Subcutaneous abdominal adipose tissue (tissue), 5 donors: Measurements from ENCODE around the gene RPGR.

ENCODE experiments used
- H3K27ac ChIP-seq: one replicate; pipeline ENCODE4 v1.7.0; 2013; ENCODE audit warnings: low read depth, mild to moderate bottlenecking, inconsistent platforms, low read length, moderate library complexity
- H3K27me3 ChIP-seq, 5 donors: one replicate each; pipeline ENCODE4 v1.7.0; 2013; ENCODE audit warnings: low read length in 5 of 5, inconsistent platforms in 1 of 5; ENCODE audit not compliant: control insufficient read depth in 5 of 5, insufficient read depth in 4 of 5
- H3K36me3 ChIP-seq, 5 donors: one replicate each; pipeline ENCODE4 v1.7.0; 2013; ENCODE audit warnings: low read length in 5 of 5; ENCODE audit not compliant: control insufficient read depth in 5 of 5, insufficient read depth in 5 of 5
- H3K4me1 ChIP-seq, 5 donors: one replicate each; pipeline ENCODE4 v1.7.0; 2013; ENCODE audit warnings: low read length in 5 of 5, mild to moderate bottlenecking in 3 of 5, moderate library complexity in 1 of 5; ENCODE audit not compliant: control insufficient read depth in 5 of 5, insufficient read depth in 5 of 5
- H3K4me3 ChIP-seq, 5 donors: one replicate each; pipeline ENCODE4 v1.7.0; 2013; ENCODE audit warnings: low read length in 5 of 5, low read depth in 1 of 5
- H3K9ac ChIP-seq, 5 donors: one replicate each; pipeline ENCODE4 v1.7.0; 2013; ENCODE audit warnings: low read length in 5 of 5, mild to moderate bottlenecking in 4 of 5, moderate library complexity in 3 of 5
- H3K9me3 ChIP-seq, 5 donors: one replicate each; pipeline ENCODE4 v1.7.0; 2013; ENCODE audit warnings: low read length in 5 of 5; ENCODE audit not compliant: control insufficient read depth in 5 of 5
- donor health status: healthy.
- donor health status: healthy.
- donor health status: healthy.
- donor health status: healthy.
- donor health status: healthy.

RPGR gene

DNA sequence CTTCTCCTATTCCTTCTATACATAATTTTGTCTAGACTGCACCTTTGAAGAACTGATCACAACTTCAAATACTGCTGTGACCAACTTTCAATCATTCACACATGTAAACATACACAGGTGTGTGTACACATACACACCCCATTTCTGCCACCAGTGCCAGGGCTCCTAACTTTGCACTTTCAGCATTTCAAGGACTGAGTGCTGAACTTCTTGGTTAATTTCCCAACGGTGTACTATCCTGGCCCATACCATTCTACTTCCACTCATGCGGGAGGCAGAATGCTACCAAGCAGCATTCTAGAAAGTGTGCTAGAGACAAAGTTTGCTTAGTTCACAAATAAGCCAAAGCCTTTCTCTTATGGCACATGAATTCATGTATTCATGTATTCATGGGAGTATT, 51.2 kb downstream of the RPGR start:
- no peak overlapping the region for H3K27ac ChIP-seq
- H3K9me3 ChIP-seq = no peaks in the 10 kb centered on the region
- peaks cover 0 to 3% (median 0%) of the 10 kb centered on the region in 5 donors for H3K27me3 ChIP-seq
- no peak overlapping the region for H3K4me3 ChIP-seq
- H3K4me1 ChIP-seq = no peaks in the 10 kb centered on the region
- no peak overlapping the region for H3K9ac ChIP-seq
- peaks cover 0 to 3% (median 0%) of the 10 kb centered on the region in 5 donors for H3K36me3 ChIP-seq

- Histone ChIP-seq H3K9me3 (no peaks in the 10 kb centered on the region), H3K9ac (no peak overlapping the region), H3K36me3 (peaks cover 0 to 3% (median 0%) of the 10 kb centered on the region in 5 donors), H3K4me1 (no peaks in the 10 kb centered on the region), H3K27ac (no peak overlapping the region), H3K27me3 (peaks cover 0 to 3% (median 0%) of the 10 kb centered on the region in 5 donors), H3K4me3 (no peak overlapping the region)
These were observed 51.7 kb downstream of the RPGR start for GRCh38 chrX:38275615-38276014.

DNA sequence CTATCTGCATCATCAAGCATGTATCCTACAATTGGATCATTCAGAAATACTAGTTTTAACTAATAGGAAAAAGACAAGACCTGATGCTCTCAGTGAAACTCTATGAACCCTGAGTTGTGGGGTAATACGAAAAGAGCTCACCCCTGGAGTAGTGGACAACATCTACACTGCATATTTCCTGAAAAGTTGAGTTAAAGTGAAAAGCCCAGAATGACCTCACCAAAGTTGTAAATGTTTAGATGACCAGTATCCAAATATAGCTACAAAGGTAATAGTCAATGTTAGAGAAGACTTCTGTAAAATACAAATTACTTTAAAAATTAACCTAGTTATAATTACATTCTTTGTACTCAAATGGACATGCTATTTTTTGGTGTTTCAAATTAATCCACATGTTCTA, 53.9 kb downstream of the RPGR start:
- Histone ChIP-seq H3K9me3 (no peaks in the 10 kb centered on the region), H3K36me3 (peaks cover 0 to 3% (median 0%) of the 10 kb centered on the region in 5 donors), H3K4me1 (no peaks in the 10 kb centered on the region), H3K4me3 (no peak overlapping the region), H3K27ac (no peak overlapping the region), H3K9ac (no peak overlapping the region), H3K27me3 (peaks cover 0 to 1% (median 0%) of the 10 kb centered on the region in 5 donors)

DNA sequence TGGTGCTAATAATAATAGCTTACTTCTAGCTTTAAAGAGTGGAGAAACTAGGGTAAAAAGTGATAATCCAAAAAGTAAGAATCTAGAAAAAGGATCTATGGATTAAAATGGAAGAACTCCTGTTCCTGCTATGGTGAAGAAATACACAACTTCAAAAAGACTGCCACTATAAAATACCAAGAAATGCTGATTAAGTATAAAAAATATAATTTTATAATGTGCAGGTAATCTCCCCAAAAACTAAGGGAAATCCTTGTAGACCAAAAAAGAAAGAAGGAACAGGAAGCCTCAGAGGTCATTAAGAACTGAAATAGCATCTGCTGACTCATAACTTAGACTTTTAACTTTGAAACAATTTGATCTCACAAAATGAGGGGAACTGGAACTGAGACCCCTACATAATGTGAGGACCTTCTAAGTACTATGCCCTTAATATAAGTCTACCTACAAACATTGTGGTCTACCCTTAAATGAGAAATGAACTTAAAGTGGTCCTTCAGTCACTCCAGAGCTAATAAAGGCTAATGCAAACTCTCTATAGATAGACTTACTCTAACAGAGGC, 56.1 kb downstream of the RPGR start:
- Histone ChIP-seq H3K27me3 (peaks cover 0 to 6% (median 0%) of the 10 kb centered on the region in 5 donors), H3K9ac (no peak overlapping the region), H3K27ac (no peak overlapping the region), H3K9me3 (no peaks in the 10 kb centered on the region), H3K36me3 (peaks cover 0 to 3% (median 0%) of the 10 kb centered on the region in 5 donors), H3K4me1 (no peaks in the 10 kb centered on the region), H3K4me3 (no peak overlapping the region)

GRCh38 chrX:38268011-38268410, 59.3 kb downstream of the RPGR start:
- Histone ChIP-seq H3K9ac (no peak overlapping the region), H3K4me1 (no peaks in the 10 kb centered on the region), H3K27me3 (peaks cover 0 to 9% (median 0%) of the 10 kb centered on the region in 5 donors), H3K36me3 (no peaks in the 10 kb centered on the region), H3K9me3 (no peaks in the 10 kb centered on the region), H3K4me3 (no peak overlapping the region), H3K27ac (no peak overlapping the region)

DNA sequence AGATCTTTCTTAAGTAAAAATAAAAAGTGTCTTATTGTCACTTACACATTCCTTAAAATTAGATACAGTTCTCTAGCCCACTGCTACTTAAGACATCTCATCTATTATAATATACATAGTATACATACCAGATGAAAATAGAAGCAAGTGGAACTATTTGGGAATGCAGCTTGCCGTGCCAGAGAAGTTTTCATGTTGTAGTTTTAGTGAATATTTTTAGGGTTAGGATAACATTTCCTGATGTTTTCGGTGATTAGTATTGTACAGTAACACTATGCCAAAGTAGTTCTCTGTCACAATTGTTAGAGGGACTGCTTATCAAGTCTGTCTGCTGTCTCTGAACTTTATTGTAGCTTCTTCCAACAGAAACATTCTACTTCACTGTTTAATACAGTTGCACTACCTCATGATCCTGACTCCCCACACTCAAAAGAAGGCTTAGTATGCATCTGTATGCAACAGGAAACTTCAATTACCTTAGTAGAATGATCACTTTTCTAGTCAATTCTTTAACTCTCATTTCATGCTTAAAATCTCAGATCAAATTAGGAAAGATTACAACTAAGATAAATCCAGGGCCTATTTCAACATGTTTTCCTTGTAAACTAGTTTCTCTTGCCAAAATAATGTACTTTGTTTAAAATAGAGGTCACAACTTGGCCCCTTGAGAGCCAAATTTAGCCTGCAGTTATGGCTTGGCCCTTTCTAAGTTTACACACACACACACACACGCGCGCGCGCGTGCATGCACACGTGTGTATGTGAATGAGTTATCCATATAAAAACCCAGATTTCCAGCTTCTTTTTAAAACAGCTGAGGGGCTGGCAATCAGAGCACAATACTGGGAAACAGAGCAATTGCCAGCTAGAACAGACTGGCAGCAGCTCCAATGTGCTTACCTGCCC, 64.3 kb downstream of the RPGR start:
- Histone ChIP-seq H3K27ac (no peak overlapping the region), H3K9me3 (no peaks in the 10 kb centered on the region), H3K9ac (no peak overlapping the region), H3K4me3 (no peak overlapping the region), H3K4me1 (no peaks in the 10 kb centered on the region), H3K36me3 (no peaks in the 10 kb centered on the region), H3K27me3 (peaks cover 0 to 9% (median 0%) of the 10 kb centered on the region in 5 donors)

DNA sequence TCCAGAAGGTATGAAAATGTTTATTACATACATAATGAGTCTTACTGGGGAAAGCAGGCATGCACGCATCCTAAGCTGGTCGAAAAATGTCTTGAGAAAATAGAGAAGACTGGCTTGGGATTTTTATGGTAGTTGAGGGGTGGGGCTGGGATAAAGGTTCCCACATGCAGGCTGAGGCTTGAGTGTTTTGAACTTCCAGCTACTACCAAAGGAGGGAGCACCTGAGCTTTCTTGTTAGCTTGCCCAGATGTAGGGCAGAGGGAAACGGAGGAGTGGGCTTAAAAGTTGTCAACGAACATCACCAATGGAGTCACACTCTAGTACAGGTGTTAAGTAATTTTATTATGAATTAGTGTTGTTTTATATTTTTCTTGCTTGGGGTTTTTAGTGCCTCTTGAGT, 67.1 kb downstream of the RPGR start:
- Histone ChIP-seq H3K9ac (no peak overlapping the region), H3K27ac (no peak overlapping the region), H3K27me3 (peaks cover 0 to 11% (median 6%) of the 10 kb centered on the region in 5 donors)

DNA sequence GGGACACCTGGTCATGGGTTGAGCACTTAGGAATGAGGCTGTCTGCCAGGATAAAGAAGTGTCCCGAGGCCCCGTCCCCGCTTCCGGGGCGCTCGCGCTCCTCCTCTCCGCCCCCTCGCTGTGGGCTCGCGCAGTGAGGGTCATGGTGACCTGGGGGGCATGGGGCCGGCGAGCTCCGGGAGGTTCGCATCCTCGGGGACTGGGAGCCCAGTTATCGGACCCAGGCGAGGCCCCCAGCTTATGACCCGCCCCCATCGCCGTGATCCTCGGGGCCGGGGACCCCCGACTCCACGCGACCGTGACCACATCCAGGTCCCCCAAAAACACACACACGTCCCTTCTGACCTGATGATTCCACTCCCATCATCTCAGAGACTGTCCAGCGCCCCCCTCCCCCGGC, 71.3 kb downstream of the RPGR start:
- no peak overlapping the region for H3K27ac ChIP-seq
- peaks cover 0 to 14% (median 0%) of the 10 kb centered on the region in 5 donors for H3K4me1 ChIP-seq
- H3K9ac ChIP-seq = no peak overlapping the region
- H3K4me3 ChIP-seq = no peak overlapping the region
- no peaks in the 10 kb centered on the region for H3K36me3 ChIP-seq
- H3K27me3 ChIP-seq = peaks cover 0 to 8% (median 6%) of the 10 kb centered on the region in 5 donors
- no peaks in the 10 kb centered on the region for H3K9me3 ChIP-seq

More for the DNA sequence above, 67.1 kb downstream of the RPGR start:
- no peaks in the 10 kb centered on the region for H3K9me3 ChIP-seq
- H3K36me3 ChIP-seq = no peaks in the 10 kb centered on the region
- H3K4me1 ChIP-seq = peaks cover 0 to 12% (median 0%) of the 10 kb centered on the region in 5 donors
- H3K4me3 ChIP-seq = no peak overlapping the region

DNA sequence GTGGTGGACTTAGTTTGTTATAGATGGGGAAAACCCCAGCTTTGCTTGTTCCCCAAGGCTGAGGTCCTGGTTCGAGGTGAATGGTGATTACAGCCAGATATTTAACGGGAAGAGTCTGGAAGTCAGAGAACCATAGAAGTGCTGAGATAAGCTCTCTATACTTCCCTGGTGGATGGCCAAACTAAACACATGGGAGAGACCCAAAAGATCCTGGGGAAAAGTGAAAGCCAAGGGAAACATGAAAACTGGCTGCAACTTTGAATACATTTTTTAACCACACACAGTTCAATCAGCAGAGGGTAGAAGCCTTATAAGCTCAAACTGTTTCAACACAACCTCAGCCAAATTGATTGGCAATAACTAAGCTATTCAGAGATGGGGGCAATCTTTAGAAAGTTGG, 77.3 kb downstream of the RPGR start:
- H3K4me1 ChIP-seq = no peaks in the 10 kb centered on the region
- H3K9me3 ChIP-seq = no peaks in the 10 kb centered on the region
- no peak overlapping the region for H3K4me3 ChIP-seq
- H3K36me3 ChIP-seq = no peaks in the 10 kb centered on the region
- H3K9ac ChIP-seq = no peak overlapping the region
- H3K27me3 ChIP-seq = peaks cover 0 to 2% (median 0%) of the 10 kb centered on the region in 5 donors
- no peak overlapping the region for H3K27ac ChIP-seq

GRCh38 chrX:38247051-38247450, 80.3 kb downstream of the RPGR start:
- Histone ChIP-seq H3K4me1 (no peaks in the 10 kb centered on the region), H3K27ac (no peak overlapping the region), H3K4me3 (no peak overlapping the region), H3K9ac (no peak overlapping the region), H3K9me3 (no peaks in the 10 kb centered on the region), H3K27me3 (peaks cover 0 to 3% (median 0%) of the 10 kb centered on the region in 5 donors), H3K36me3 (no peaks in the 10 kb centered on the region)
